Epithelial cell of proximal tubule (primary cell): ENCODE results near the gene PTPRD. TPM values are rescaled to one million over a fixed set of nuclear protein-coding genes. Genes with fewer than 3 reads are reported as not detected.

ENCODE experiments used
- DNase-seq: peaks from one replicate; pipeline ENCODE4 v3.0.0-alpha.2; 2011; ENCODE audit warnings: low read depth
- H3K4me3 ChIP-seq: 2 replicates; pipeline ENCODE4 v1.5.1; 2011; ENCODE audit warnings: low read depth, mild to moderate bottlenecking, low read length
- CTCF ChIP-seq: conservative IDR thresholded peaks from 2 replicates; pipeline ENCODE4 v1.5.1; 2012; ENCODE audit warnings: low read depth, mild to moderate bottlenecking, low read length
- total RNA-seq: library from RNA; depleted of rRNA; stranded (reverse); fragments of >200 nt; gene quantifications from 2 replicates; pipeline ENCODE4 v1.2.3, GENCODE V29; 2015

The PTPRD gene
- total RNA-seq, 1 donor from 2014 or later, result 3.2 TPM

- H3K4me3 ChIP-seq, result no peak overlapping the region
- TF ChIP-seq CTCF, result no peak
- no peak for DNase-seq
These were observed 695.4 kb downstream of the PTPRD start for GRCh38 chr9:9917400-9917799.

GRCh38 chr9:9914174-9914573, 698.6 kb downstream of the PTPRD start:
- no peak for DNase-seq
- no peak overlapping the region for H3K4me3 ChIP-seq
- TF ChIP-seq CTCF, result no peak

- DNase-seq, result peak; percentile 32
- no peak for TF ChIP-seq CTCF
- no peak overlapping the region for H3K4me3 ChIP-seq
These were observed 699.4 kb downstream of the PTPRD start for GRCh38 chr9:9913276-9913832.

GRCh38 chr9:9912459-9912858, 700.3 kb downstream of the PTPRD start:
- H3K4me3 ChIP-seq, result no peak overlapping the region
- DNase-seq, result no peak
- TF ChIP-seq CTCF, result peak; percentile 40

- no peak for TF ChIP-seq CTCF
- DNase-seq, result no peak
- H3K4me3 ChIP-seq, result no peak overlapping the region
These were observed 707.1 kb downstream of the PTPRD start for GRCh38 chr9:9905736-9906135.

GRCh38 chr9:9904041-9904440, 708.8 kb downstream of the PTPRD start:
- no peak for DNase-seq
- no peak overlapping the region for H3K4me3 ChIP-seq
- no peak for TF ChIP-seq CTCF

GRCh38 chr9:9901624-9902023, 711.2 kb downstream of the PTPRD start:
- H3K4me3 ChIP-seq, result no peak overlapping the region
- no peak for TF ChIP-seq CTCF
- no peak for DNase-seq
